B cell (primary cell): ENCODE data around the gene VWA8. TPM values are rescaled to one million over a fixed set of nuclear protein-coding genes. Genes with fewer than 3 reads are reported as not detected.

Experiments
- ATAC-seq: fragments of 200-7000 bp; cut with Tn5 transposase; one replicate; pipeline ENCODE4 v1.10.0; 2021; ENCODE audit warnings: low read depth, mild to moderate bottlenecking, moderate number of reproducible peaks, moderate library complexity
- CTCF ChIA-PET: fragments of 350-600 bp; sonication (Branson Sonifier 250); formaldehyde crosslinking; loops from one replicate; lab custom pipeline; 2021; ENCODE audit warnings: antibody characterized with exemption, inconsistent platforms; lab: Charles Lee
- POLR2A ChIA-PET: fragments of 350-600 bp; sonication (Branson Sonifier 250); formaldehyde crosslinking; loops from one replicate; lab custom pipeline; 2021; ENCODE audit warnings: antibody characterized with exemption; lab: Charles Lee
- DNase-seq: peaks from one replicate; pipeline ENCODE4 v3.0.0; 2013
- H2AFZ ChIP-seq: 2 replicates; pipeline ENCODE4 v1.6.1; 2012; ENCODE audit warnings: mild to moderate bottlenecking, low read depth, low read length; ENCODE audit not compliant: insufficient read depth, poor library complexity, severe bottlenecking
- H3K27ac ChIP-seq, 2 donors: 1 replicate in 1 of 2; 2 replicates in 1 of 2; pipeline ENCODE4 v1.5.1; 2012 to 2013; ENCODE audit warnings: low read length in 2 of 2, mild to moderate bottlenecking in 2 of 2, moderate library complexity in 1 of 2
- H3K27me3 ChIP-seq, 4 experiments: fragments of 200-600 bp in 1 of 4; sonication (generic) in 1 of 4; replicated peaks in 1 of 4; 1 replicate in 2 of 4; 2 replicates in 2 of 4; pipeline versions ENCODE4 v1.6.1 to v1.7.0; 2013 to 2016; ENCODE audit warnings: low read length in 3 of 4, mild to moderate bottlenecking in 2 of 4, mixed read lengths in 1 of 4, moderate library complexity in 1 of 4; ENCODE audit not compliant: insufficient read depth in 4 of 4, control insufficient read depth in 3 of 4; ENCODE audit errors: control extremely low read depth in 1 of 4
- H3K36me3 ChIP-seq, 2 experiments: replicated peaks in 1 of 2; 1 replicate in 1 of 2; 2 replicates in 1 of 2; pipeline versions ENCODE4 v1.6.1 to v1.7.1; 2013; ENCODE audit warnings: low read length in 1 of 2; ENCODE audit not compliant: insufficient read depth in 2 of 2, control insufficient read depth in 1 of 2; ENCODE audit errors: control extremely low read depth in 1 of 2, extremely low read depth in 1 of 2
- H3K4me1 ChIP-seq, 2 donors: fragments of 200-600 bp in 1 of 2; sonication (generic) in 1 of 2; 1 replicate in 1 of 2; 2 replicates in 1 of 2; pipeline versions ENCODE4 v1.5.1 to v1.6.1; 2013 to 2017; ENCODE audit warnings: low read length in 2 of 2; ENCODE audit not compliant: control insufficient read depth in 2 of 2, insufficient read depth in 2 of 2
- H3K4me2 ChIP-seq: replicated peaks from 2 replicates; pipeline ENCODE3; 2012; ENCODE audit warnings: mild to moderate bottlenecking, low read depth, low read length; ENCODE audit not compliant: poor library complexity, severe bottlenecking
- H3K4me3 ChIP-seq, 5 experiments: fragments of 200-600 bp in 1 of 5; sonication (generic) in 1 of 5; 1 replicate in 3 of 5; 2 replicates in 2 of 5; pipeline versions ENCODE4 v1.5.1 to v1.7.0; 2011 to 2016; ENCODE audit warnings: low read length in 4 of 5, mild to moderate bottlenecking in 4 of 5, low read depth in 2 of 5, control low read depth in 1 of 5, moderate library complexity in 1 of 5; ENCODE audit not compliant: insufficient read depth in 1 of 5; ENCODE audit errors: control extremely low read depth in 1 of 5, extremely low read depth in 1 of 5
- H3K79me2 ChIP-seq: fragments of 200-600 bp; sonication (generic); one replicate; pipeline ENCODE4 v1.6.0; 2016; ENCODE audit warnings: low read length; ENCODE audit not compliant: control insufficient read depth, insufficient read depth
- H3K9ac ChIP-seq: fragments of 200-600 bp; sonication (generic); 2 replicates; pipeline ENCODE4 v1.6.1; 2017; ENCODE audit warnings: mild to moderate bottlenecking, low read length, moderate library complexity
- H3K9me3 ChIP-seq, 3 donors: one replicate each; pipeline versions ENCODE4 v1.6.1 to v1.7.1; 2013; ENCODE audit warnings: low read length in 2 of 3; ENCODE audit not compliant: control insufficient read depth in 2 of 3, insufficient read depth in 1 of 3; ENCODE audit errors: control extremely low read depth in 1 of 3
- H4K20me1 ChIP-seq: 2 replicates; pipeline ENCODE4 v1.6.0; 2012; ENCODE audit warnings: mild to moderate bottlenecking, low read length; ENCODE audit not compliant: insufficient read depth, control insufficient read depth, poor library complexity, severe bottlenecking
- H3K27ac Mint-ChIP-seq: one replicate; pipeline ENCODE4 v1.8.0; 2021; ENCODE audit warnings: mixed read lengths
- H3K27me3 Mint-ChIP-seq: one replicate; pipeline ENCODE4 v1.8.0; 2021; ENCODE audit warnings: mixed read lengths
- H3K4me1 Mint-ChIP-seq: one replicate; pipeline ENCODE4 v1.8.0; 2021; ENCODE audit warnings: mixed read lengths
- H3K4me3 Mint-ChIP-seq: one replicate; pipeline ENCODE4 v1.8.0; 2021; ENCODE audit warnings: mixed read lengths
- H3K9me3 Mint-ChIP-seq: one replicate; pipeline ENCODE4 v1.8.0; 2022; ENCODE audit warnings: mixed read lengths; ENCODE audit not compliant: insufficient read depth
- CTCF ChIP-seq: fragments of 200-600 bp; IDR thresholded peaks from one replicate; pipeline ENCODE4 v1.8.0; 2022; ENCODE audit warnings: antibody characterized with exemption, mild to moderate bottlenecking
- EZH2 ChIP-seq: IDR thresholded peaks from 2 replicates; pipeline ENCODE4 v1.6.1; 2012; ENCODE audit warnings: borderline replicate concordance, low read depth, mild to moderate bottlenecking, moderate library complexity, low read length; ENCODE audit not compliant: insufficient read depth, poor library complexity, severe bottlenecking
- WGBS: methylation state at CpG from one replicate; pipeline ENCODE4 v1.1.5; 2013; ENCODE audit warnings: missing lambda C conversion rate; ENCODE audit not compliant: insufficient coverage; 5-methylcytosine and 5-hydroxymethylcytosine counted together
- intact Hi-C: fragments of 100-400 bp; cut with micrococcal nuclease; formaldehyde crosslinking; loops from one replicate; pipeline ENCODE4 v1.10.0; 2022
- polyA plus RNA-seq: library from polyadenylated mRNA; depleted of rRNA; stranded (reverse); fragments of >200 nt; gene quantifications from 2 replicates; pipeline ENCODE4 v1.2.3, GENCODE V29; 2012
- total RNA-seq, 2 donors: library from RNA; stranded (reverse); fragments of 120-200 nt in 1 of 2; gene quantifications; 1 replicate in 1 of 2; 2 replicates in 1 of 2; pipeline versions ENCODE4 v1.2.3 to v1.2.4, GENCODE V29; 2013 to 2022

VWA8 gene
- total and polyA plus RNA-seq, 2 donors (not counting 1 experiment from before 2014, with no cell fraction given), result 6.0 to 19.7 TPM

DNA sequence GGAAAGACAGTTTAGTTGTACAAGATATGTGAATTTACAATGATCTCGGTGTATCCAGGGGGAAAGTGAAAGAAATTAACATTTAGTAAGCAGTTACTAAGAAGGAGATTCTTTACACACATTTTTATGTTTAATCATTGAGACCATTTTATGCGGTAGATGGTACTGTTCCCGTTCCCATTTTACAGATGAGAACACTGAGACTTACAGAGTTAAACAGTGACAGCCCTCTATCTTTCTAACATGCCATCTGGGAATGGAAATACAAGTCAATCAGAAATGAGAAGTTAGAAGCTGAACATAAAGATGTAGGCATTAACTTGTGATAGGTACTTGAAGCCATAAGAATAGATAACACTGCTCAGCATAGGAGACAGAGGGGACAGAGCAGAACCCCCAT lies 144.9 kb downstream of the VWA8 start:
- ATAC-seq (no peak), DNase-seq (no peak)
- no peaks in the 10 kb centered on the region for H3K79me2 ChIP-seq
- no peaks in the 10 kb centered on the region for H4K20me1 ChIP-seq
- POLR2A ChIA-PET, result no interaction called here
- H3K27ac ChIP-seq, result no peak overlapping the region
- intact Hi-C loops, result no loop called here
- H3K27me3 ChIP-seq, result no peaks in the 10 kb centered on the region
- H3K4me3 ChIP-seq, result no peak overlapping the region
- TF ChIP-seq EZH2 (no peak), CTCF (no peak)
- CTCF ChIA-PET, result no interaction called here
- H3K4me2 ChIP-seq, result no peak overlapping the region
- H3K9me3 ChIP-seq, result no peaks in the 10 kb centered on the region
- Mint-ChIP-seq H3K27ac (no peak overlapping the region), H3K27me3 (no peaks in the 10 kb centered on the region), H3K4me3 (no peak overlapping the region), H3K4me1 (peaks cover 18% of the 10 kb centered on the region), H3K9me3 (no peaks in the 10 kb centered on the region)
- no peak overlapping the region for H2AFZ ChIP-seq
- H3K9ac ChIP-seq, result no peak overlapping the region
- no CpG with 5 or more reads among the region's 3 CpGs for WGBS
- H3K4me1 ChIP-seq, result peaks cover 7 to 13% of the 10 kb centered on the region in 2 donors
- no peaks in the 10 kb centered on the region for H3K36me3 ChIP-seq

DNA sequence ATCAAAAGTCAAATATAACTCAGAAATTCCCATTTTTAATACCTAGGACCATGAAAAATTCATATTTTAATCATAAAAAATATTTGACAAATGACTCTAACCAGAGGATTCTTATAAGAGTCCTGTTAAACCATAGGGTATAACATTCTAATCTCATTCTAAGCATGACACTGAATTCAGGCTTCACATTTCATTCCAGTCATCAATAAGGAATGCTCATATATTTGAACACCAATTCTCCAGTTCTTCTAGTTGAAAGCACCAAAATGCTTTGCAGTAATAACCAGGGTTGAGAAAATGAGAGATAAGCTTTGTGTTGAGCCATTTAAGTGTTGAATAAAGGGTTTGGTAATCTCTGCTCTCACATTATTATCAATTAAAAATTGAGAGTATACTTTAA lies 147.5 kb downstream of the VWA8 start:
- Mint-ChIP-seq H3K9me3 (no peaks in the 10 kb centered on the region), H3K4me1 (peaks cover 35% of the 10 kb centered on the region), H3K27me3 (no peaks in the 10 kb centered on the region), H3K4me3 (no peak overlapping the region), H3K27ac (no peak overlapping the region)
- POLR2A ChIA-PET, result no interaction called here
- H3K27ac ChIP-seq, result no peak overlapping the region
- peaks cover 13 to 18% of the 10 kb centered on the region in 2 donors for H3K4me1 ChIP-seq
- no peaks in the 10 kb centered on the region for H3K27me3 ChIP-seq
- H3K4me3 ChIP-seq, result no peak overlapping the region
- ATAC-seq (no peak), DNase-seq (no peak)
- H3K9me3 ChIP-seq, result no peaks in the 10 kb centered on the region
- H4K20me1 ChIP-seq, result no peaks in the 10 kb centered on the region
- CTCF ChIA-PET, result no interaction called here
- no peaks in the 10 kb centered on the region for H3K79me2 ChIP-seq
- H2AFZ ChIP-seq, result no peak overlapping the region
- H3K4me2 ChIP-seq, result no peak overlapping the region
- H3K9ac ChIP-seq, result no peak overlapping the region
- H3K36me3 ChIP-seq, result peaks cover 0 to 3% of the 10 kb centered on the region in 2 experiments
- no peak for TF ChIP-seq EZH2
- intact Hi-C loops, result no loop called here
